ENCODE data around the gene POU3F3.

POU3F3 gene

GRCh38 chr2:104847586-104848160, 6.2 kb upstream of the POU3F3 start:
- no peak for DNase-seq

- DNase-seq, result no peak
Measured at GRCh38 chr2:104848526-104848925, 5.4 kb upstream of the POU3F3 start.

- no peak for DNase-seq
Measured at GRCh38 chr2:104849101-104849500, 4.8 kb upstream of the POU3F3 start.

- DNase-seq, result peak; percentile 78
Measured at GRCh38 chr2:104849618-104850141, 4.2 kb upstream of the POU3F3 start.

- DNase-seq, result no peak
Measured at GRCh38 chr2:104850361-104851290, 3.3 kb upstream of the POU3F3 start.

GRCh38 chr2:104851291-104852089, 2.4 kb upstream of the POU3F3 start:
- no peak for DNase-seq

- DNase-seq, result peak; percentile 54
Measured at GRCh38 chr2:104852090-104852666, 1.7 kb upstream of the POU3F3 start.

- no peak for DNase-seq
Measured at GRCh38 chr2:104854498-104855220, 744 bp downstream of the POU3F3 start.

- DNase-seq, result no peak
Measured at GRCh38 chr2:104855221-104856085, 1.5 kb downstream of the POU3F3 start.

- DNase-seq, result no peak
Measured at GRCh38 chr2:104856086-104856972, 2.4 kb downstream of the POU3F3 start.

GRCh38 chr2:104856973-104857261, 3.0 kb downstream of the POU3F3 start:
- no peak for DNase-seq

GRCh38 chr2:104857262-104858005, 3.5 kb downstream of the POU3F3 start:
- DNase-seq, result no peak

- no peak for DNase-seq
Measured at GRCh38 chr2:104858006-104858978, 4.4 kb downstream of the POU3F3 start.

GRCh38 chr2:104859291-104859765, 5.4 kb downstream of the POU3F3 start:
- no peak for DNase-seq

GRCh38 chr2:104859766-104860450, 6.0 kb downstream of the POU3F3 start:
- DNase-seq, result no peak

GRCh38 chr2:104860451-104860790, 6.5 kb downstream of the POU3F3 start:
- DNase-seq, result no peak

GRCh38 chr2:104861351-104862057, 7.6 kb downstream of the POU3F3 start:
- no peak for DNase-seq
